ENCODE results near the gene MVK. TPM values are rescaled to one million over a fixed set of nuclear protein-coding genes. Genes with fewer than 3 reads are reported as not detected.

Gene MVK
- total and polyA plus RNA-seq, 2 of the 4 experiments (the other 2 are of a cell fraction) = 6.6 to 11.5 TPM

DNA sequence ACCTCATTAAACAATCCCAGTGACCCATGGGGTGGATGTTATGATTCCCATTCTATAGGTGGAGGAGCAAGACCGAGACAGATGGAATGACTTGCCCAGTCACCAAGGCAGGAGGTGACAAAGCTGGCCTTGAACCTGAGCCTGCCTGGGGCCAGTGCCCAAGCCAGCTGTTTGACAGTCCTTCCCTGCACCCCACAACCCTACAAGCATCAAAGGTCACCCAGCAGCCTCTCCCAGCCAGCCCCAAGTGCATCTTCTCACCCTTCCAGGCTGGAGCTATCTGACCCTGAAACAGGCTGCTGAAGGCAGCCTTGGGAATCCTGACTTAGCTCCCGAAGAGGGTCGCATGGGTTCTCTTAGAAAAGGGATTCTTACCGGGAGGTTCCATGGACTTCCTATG, 20.6 kb upstream of the MVK start:
- no peak overlapping the region for H4K91ac ChIP-seq (ENCODE audit: insufficient read depth, low read depth, low read length)
- no peaks in the 10 kb centered on the region for H3K9me1 ChIP-seq (ENCODE audit: insufficient read depth, low read length)
- no CpG with 5 or more reads among the region's 4 CpGs for WGBS, 2 experiments (ENCODE audit: extremely low coverage in 2 of 2, insufficient read length in 1 of 2)
- no peak for DNase-seq
- H3K4ac ChIP-seq (ENCODE audit: low read depth, low read length) = no peak overlapping the region
- H4K8ac ChIP-seq (ENCODE audit: low read depth in 2 of 2, low read length in 2 of 2) = no peak overlapping the region
- no peaks in the 10 kb centered on the region for H3K4me1 ChIP-seq (ENCODE audit: control insufficient read depth, insufficient read depth, low read length)
- peaks cover 39% of the 10 kb centered on the region for H3K27me3 ChIP-seq (ENCODE audit: control insufficient read depth, insufficient read depth, low read length)
- ATAC-seq (ENCODE audit: low read depth) = no peak
- ChIA-PET POLR2A (ENCODE audit: unreplicated experiment) (no interaction called here), CTCF (no interaction called here)
- intact Hi-C loops (cut with micrococcal nuclease) (no loop called here), in situ Hi-C loops (cut with MboI; ENCODE audit: low sequenced_read_pairs) (no loop called here), dilution Hi-C loops (cut with HindIII; ENCODE audit: low sequenced_read_pairs, unreplicated experiment) (no loop called here)
- no peak overlapping the region for H3K4me2 ChIP-seq (ENCODE audit: low read depth, low read length)
- H2AFZ ChIP-seq (replicated peaks; ENCODE audit: low read length, poor library complexity) = no peak overlapping the region
- no peaks in the 10 kb centered on the region for H3K9me3 ChIP-seq (ENCODE audit: control insufficient read depth, insufficient read depth, low read length)
- BruUV-seq (replicated peaks) = no TSS peak
- no peak overlapping the region for H3K4me3 ChIP-seq (ENCODE audit: insufficient read depth, low read depth, low read length)
- no peak overlapping the region for H3K23ac ChIP-seq (ENCODE audit: low read depth, low read length)
- H3K14ac ChIP-seq (replicated peaks; ENCODE audit: low read depth, low read length) = no peak overlapping the region
- no peak overlapping the region for H3K27ac ChIP-seq (ENCODE audit: insufficient read depth, low read length)
- no peak overlapping the region for H2AK5ac ChIP-seq (ENCODE audit: low read depth, low read length)
- no peak overlapping the region for H3K18ac ChIP-seq (ENCODE audit: low read depth, low read length)
- no peak overlapping the region for H2BK15ac ChIP-seq (ENCODE audit: low read depth, low read length)
- H4K20me1 ChIP-seq (ENCODE audit: insufficient read depth, low read length) = no peaks in the 10 kb centered on the region
- TF ChIP-seq, protein P1, sequence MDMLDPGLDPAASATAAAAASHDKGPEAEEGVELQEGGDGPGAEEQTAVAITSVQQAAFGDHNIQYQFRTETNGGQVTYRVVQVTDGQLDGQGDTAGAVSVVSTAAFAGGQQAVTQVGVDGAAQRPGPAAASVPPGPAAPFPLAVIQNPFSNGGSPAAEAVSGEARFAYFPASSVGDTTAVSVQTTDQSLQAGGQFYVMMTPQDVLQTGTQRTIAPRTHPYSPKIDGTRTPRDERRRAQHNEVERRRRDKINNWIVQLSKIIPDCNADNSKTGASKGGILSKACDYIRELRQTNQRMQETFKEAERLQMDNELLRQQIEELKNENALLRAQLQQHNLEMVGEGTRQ (IDR thresholded peaks at IDR 0.05; ENCODE audit: low read depth, low read length) = no peak
- TF ChIP-seq NFE2L2 (IDR thresholded peaks at IDR 0.05; ENCODE audit: low read depth, low read length) (no peak), MXI1 (IDR thresholded peaks at IDR 0.05; ENCODE audit: borderline replicate concordance, low read depth, low read length) (no peak), RFX5 (IDR thresholded peaks at IDR 0.05; ENCODE audit: low read depth, low read length) (no peak), POLR2A (IDR thresholded peaks at IDR 0.05; ENCODE audit: low read depth, low read length) (no peak), RAD21 (IDR thresholded peaks at IDR 0.05; ENCODE audit: low read length) (no peak), MAFK (IDR thresholded peaks at IDR 0.05; ENCODE audit: low read depth, low read length) (no peak), RCOR1 (IDR thresholded peaks at IDR 0.05; ENCODE audit: insufficient replicate concordance, low read length) (no peak), CEBPB (IDR thresholded peaks at IDR 0.05; ENCODE audit: low read depth, low read length) (no peak), MAZ (IDR thresholded peaks at IDR 0.05; ENCODE audit: borderline replicate concordance, low read depth, low read length) (no peak), CHD1 (IDR thresholded peaks at IDR 0.05; ENCODE audit: low read depth, low read length) (no peak), BHLHE40 (IDR thresholded peaks at IDR 0.05; ENCODE audit: low read depth, low read length) (no peak), FOS (IDR thresholded peaks at IDR 0.05; ENCODE audit: low read depth, low read length) (no peak)
- TF ChIP-seq, protein P2, sequence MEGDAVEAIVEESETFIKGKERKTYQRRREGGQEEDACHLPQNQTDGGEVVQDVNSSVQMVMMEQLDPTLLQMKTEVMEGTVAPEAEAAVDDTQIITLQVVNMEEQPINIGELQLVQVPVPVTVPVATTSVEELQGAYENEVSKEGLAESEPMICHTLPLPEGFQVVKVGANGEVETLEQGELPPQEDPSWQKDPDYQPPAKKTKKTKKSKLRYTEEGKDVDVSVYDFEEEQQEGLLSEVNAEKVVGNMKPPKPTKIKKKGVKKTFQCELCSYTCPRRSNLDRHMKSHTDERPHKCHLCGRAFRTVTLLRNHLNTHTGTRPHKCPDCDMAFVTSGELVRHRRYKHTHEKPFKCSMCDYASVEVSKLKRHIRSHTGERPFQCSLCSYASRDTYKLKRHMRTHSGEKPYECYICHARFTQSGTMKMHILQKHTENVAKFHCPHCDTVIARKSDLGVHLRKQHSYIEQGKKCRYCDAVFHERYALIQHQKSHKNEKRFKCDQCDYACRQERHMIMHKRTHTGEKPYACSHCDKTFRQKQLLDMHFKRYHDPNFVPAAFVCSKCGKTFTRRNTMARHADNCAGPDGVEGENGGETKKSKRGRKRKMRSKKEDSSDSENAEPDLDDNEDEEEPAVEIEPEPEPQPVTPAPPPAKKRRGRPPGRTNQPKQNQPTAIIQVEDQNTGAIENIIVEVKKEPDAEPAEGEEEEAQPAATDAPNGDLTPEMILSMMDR (conservative IDR thresholded peaks at IDR 0.05; ENCODE audit: low read depth, low read length) = no peak
- H3K79me1 ChIP-seq (ENCODE audit: low read depth in 1 of 2, low read length in 2 of 2) = no peaks in the 10 kb centered on the region
- no peak overlapping the region for H2BK120ac ChIP-seq (ENCODE audit: low read depth, low read length)
- H3K36me3 ChIP-seq (ENCODE audit: control insufficient read depth, insufficient read depth, low read length) = no peaks in the 10 kb centered on the region
- H2BK5ac ChIP-seq (ENCODE audit: low read depth, low read length, poor library complexity, severe bottlenecking) = no peak overlapping the region
- H3K9ac ChIP-seq (ENCODE audit: low read depth, low read length) = no peak overlapping the region
- no peak overlapping the region for H2BK20ac ChIP-seq (ENCODE audit: low read depth, low read length)
- H2AK9ac ChIP-seq (replicated peaks; ENCODE audit: low read depth, low read length, poor library complexity) = no peak overlapping the region
- H3K56ac ChIP-seq (ENCODE audit: extremely low read depth, insufficient read depth, low read length) = no peak overlapping the region
- H4K5ac ChIP-seq (ENCODE audit: low read depth, low read length) = no peak overlapping the region
